Measurements from ENCODE around the gene APBA3.

GRCh38 chr19:3790941-3791340 lies 29.4 kb upstream of the APBA3 start:
- TF ChIP-seq, protein P1, sequence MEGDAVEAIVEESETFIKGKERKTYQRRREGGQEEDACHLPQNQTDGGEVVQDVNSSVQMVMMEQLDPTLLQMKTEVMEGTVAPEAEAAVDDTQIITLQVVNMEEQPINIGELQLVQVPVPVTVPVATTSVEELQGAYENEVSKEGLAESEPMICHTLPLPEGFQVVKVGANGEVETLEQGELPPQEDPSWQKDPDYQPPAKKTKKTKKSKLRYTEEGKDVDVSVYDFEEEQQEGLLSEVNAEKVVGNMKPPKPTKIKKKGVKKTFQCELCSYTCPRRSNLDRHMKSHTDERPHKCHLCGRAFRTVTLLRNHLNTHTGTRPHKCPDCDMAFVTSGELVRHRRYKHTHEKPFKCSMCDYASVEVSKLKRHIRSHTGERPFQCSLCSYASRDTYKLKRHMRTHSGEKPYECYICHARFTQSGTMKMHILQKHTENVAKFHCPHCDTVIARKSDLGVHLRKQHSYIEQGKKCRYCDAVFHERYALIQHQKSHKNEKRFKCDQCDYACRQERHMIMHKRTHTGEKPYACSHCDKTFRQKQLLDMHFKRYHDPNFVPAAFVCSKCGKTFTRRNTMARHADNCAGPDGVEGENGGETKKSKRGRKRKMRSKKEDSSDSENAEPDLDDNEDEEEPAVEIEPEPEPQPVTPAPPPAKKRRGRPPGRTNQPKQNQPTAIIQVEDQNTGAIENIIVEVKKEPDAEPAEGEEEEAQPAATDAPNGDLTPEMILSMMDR (IDR thresholded peaks at IDR 0.05; ENCODE audit: insufficient read depth, low read length) = no peak
- TF ChIP-seq REST (IDR thresholded peaks at IDR 0.05; ENCODE audit: insufficient replicate concordance, low read depth) = no peak

Data from HL-60 (cell line).